ENCODE results near the gene NOL4L. TPM values are rescaled to one million over a fixed set of nuclear protein-coding genes. Genes with fewer than 3 reads are reported as not detected.

Gene NOL4L
- total RNA-seq, 1 donor from 2014 or later: 13.2 TPM

DNA sequence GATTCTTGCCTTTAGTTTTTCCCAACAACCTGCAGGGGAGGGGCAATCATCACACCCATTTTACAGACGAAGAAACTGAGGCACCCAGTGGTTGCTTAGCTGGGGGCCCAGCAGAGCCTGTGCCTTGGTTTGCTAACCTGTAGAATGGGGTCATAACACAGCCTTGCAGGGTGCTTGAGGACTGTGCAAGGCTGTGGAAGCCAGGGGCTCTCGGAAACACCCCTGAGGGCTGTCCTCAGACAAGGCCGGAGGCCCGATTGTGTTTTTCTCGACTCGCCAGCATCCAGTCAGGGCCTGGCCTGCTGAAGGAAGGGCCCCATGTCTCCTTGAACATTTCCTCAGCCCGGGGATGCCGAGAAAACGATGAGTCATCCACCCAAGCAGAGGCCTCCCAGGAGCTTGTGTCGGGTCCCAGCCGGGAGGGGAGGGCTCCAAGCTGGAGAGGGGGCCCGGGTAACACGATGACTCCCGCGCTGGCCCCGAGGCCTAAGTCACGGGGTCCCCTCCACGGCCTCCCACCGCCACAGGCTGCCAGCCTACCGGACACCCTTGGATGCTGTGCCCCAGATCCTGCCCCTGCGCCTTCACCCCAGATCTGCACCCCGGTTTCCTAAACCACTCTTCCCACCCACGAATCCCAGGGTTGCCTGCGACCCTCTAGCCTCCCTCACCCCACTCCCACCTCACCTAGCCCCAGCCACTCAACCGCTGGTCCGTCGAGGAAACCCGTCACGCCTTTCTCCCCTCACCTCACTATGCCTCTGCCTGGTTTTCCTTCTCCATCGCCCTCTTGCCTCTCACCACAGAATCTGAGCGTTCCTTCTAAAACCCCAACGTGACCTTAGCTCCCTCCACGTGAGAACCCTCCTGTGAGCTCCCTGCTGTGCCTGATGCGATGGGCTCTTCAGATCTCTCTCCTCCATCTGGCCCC, 10.6 kb downstream of the NOL4L start:
- Mint-ChIP-seq H3K4me1 (ENCODE audit: low read depth) (peaks cover 13% of the 10 kb centered on the region), H3K36me3 (ENCODE audit: low read depth) (no peaks in the 10 kb centered on the region), H3K27ac (no peak overlapping the region), H3K27me3 (ENCODE audit: low read depth) (no peaks in the 10 kb centered on the region), H3K9me3 (no peaks in the 10 kb centered on the region), H3K4me3 (ENCODE audit: low read depth) (no peak overlapping the region)
- intact Hi-C loops (cut with micrococcal nuclease): no loop called here
- DNase-seq (ENCODE audit: low spot score): no peak

DNA sequence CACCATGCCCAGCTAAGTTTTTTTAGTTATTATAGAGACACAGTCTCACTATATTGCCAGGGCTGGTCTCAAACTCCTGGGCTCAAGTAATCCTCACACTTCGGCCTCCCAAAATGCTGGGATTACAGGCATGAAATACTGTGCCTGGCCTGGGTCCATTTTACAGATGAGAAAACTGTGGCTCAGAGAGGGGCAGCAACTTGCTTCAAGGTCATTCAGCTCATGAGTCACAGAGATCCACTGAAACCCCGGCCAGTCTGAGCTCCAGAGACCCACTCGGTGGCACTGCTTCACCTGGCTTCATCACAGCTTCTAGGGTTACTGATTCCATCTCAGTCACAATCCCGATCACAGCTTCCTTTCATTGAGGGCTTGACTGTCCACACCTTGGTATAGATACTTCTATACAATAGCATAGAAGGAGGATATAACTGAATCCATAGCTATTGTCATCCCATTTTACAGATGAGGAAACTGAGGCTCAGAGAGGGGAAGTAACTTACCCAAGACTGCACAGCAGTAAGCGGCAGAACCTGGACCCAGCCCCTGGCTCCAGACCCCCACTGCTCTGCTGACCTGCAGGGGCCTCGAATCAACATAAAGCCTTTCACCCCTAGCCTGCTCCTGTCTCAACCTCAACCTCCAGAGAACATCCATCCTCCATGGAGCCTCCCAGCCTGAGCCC, 11.8 kb downstream of the NOL4L start:
- no peak overlapping the region for H3K4me3 Mint-ChIP-seq (ENCODE audit: low read depth)
- no peaks in the 10 kb centered on the region for H3K9me3 Mint-ChIP-seq
- H3K36me3 Mint-ChIP-seq (ENCODE audit: low read depth): no peaks in the 10 kb centered on the region
- H3K27me3 Mint-ChIP-seq (ENCODE audit: low read depth): no peaks in the 10 kb centered on the region
- DNase-seq (ENCODE audit: low spot score): no peak
- H3K27ac Mint-ChIP-seq: no peak overlapping the region
- peaks cover 9% of the 10 kb centered on the region for H3K4me1 Mint-ChIP-seq (ENCODE audit: low read depth)
- intact Hi-C loops (cut with micrococcal nuclease): no loop called here

DNA sequence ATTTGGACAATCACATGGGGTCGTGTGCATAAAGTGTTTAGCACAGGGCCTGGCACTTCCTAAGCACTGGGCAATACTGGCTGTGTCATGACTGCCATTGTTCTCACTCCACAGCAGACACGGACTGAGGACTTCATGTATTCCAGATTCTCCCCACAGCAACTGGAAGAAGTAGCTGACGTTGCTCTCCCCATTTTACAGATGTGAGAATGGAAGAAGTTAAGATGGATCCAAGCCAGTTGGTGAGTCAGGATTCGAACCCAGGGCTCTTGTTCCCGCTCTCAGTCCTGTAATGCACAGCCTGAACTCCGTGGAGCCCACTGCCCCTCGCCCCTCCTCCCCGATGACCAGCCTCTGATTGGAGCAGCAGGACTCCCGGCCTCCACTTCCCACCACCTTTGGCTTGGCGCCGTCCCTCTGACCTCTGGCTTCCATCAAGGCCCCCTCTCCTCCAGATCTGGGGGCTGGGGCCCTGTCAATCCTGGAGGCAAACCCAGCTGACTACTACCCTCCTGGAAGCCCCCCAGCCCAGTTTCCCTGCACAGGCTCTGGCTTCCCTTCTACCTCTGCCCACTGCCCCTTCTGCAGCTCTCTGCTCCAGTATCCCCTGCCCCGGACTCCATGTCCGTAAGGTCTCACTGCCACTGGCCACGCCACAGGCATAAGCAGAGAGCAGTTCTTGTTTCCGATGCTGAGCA, 12.7 kb downstream of the NOL4L start:
- Mint-ChIP-seq H3K27ac (no peak overlapping the region), H3K4me3 (ENCODE audit: low read depth) (no peak overlapping the region), H3K27me3 (ENCODE audit: low read depth) (no peaks in the 10 kb centered on the region), H3K4me1 (ENCODE audit: low read depth) (peaks cover 6% of the 10 kb centered on the region), H3K36me3 (ENCODE audit: low read depth) (no peaks in the 10 kb centered on the region), H3K9me3 (no peaks in the 10 kb centered on the region)
- no peak for DNase-seq (ENCODE audit: low spot score)
- intact Hi-C loops (cut with micrococcal nuclease): no loop called here

DNA sequence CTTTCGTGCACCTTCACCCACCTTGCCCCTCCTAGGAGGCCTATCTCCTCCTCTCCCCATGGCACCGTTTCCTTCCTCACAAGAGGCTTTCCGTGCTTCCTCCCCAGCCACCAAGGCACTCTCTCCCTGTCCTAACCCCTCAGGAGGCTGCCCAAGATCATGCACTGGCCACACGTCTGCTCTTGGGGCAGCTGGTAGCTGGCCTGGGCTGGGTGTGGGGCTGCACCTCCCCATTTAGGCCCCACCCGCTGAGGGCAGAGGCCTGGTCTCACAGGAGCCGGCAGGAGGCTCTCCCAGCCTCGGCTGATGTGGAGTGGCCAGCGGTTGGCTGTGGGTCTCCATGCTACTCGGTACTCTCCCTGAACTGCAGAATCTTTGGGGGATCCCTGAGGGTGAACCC, 13.6 kb downstream of the NOL4L start:
- Mint-ChIP-seq H3K9me3 (no peaks in the 10 kb centered on the region), H3K27ac (no peak overlapping the region), H3K4me3 (ENCODE audit: low read depth) (no peak overlapping the region), H3K4me1 (ENCODE audit: low read depth) (peaks cover 6% of the 10 kb centered on the region), H3K27me3 (ENCODE audit: low read depth) (no peaks in the 10 kb centered on the region), H3K36me3 (ENCODE audit: low read depth) (no peaks in the 10 kb centered on the region)
- intact Hi-C loops (cut with micrococcal nuclease): no loop called here
- DNase-seq (ENCODE audit: low spot score): no peak

DNA sequence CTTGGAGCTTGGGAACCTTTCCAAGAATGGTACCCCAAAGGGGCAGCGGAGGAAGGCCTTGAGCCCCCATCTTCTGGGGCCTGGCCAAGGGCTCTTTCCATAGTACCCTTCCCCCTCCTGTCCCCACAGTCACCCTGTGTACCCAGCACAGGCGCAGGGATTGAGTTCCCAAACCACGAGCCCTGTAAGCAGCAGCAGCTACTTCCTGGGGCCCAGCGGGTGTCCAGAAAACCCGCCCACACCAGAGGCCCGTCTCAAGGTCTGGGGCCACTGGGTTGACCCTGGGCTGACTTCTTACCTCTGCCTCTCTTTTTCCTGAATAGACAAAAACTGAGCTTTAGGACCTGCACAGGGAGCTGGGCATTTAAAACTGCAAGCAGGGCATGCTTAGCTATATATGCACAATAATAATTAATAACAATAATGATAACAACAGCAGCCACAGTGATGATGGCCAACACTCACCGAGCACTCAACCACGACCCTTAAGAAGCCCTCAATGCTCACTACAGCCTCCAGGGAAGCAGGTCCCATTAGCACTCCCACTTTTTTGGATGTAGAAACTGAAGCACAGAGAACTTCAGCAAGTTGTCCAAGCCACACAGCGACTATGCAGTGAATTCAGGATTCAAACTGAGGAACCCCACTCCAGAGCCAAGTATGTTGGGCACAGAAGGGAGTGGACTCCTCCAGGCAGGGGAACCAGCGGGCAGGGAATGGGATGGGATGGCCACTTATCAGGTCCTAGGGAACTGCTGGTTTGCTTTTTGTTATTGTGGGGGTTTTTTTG, 14.5 kb downstream of the NOL4L start:
- no peak for DNase-seq (ENCODE audit: low spot score)
- H3K4me1 Mint-ChIP-seq (ENCODE audit: low read depth): peaks cover 6% of the 10 kb centered on the region
- intact Hi-C loops (cut with micrococcal nuclease): no loop called here
- H3K27me3 Mint-ChIP-seq (ENCODE audit: low read depth): no peaks in the 10 kb centered on the region
- no peak overlapping the region for H3K27ac Mint-ChIP-seq
- H3K9me3 Mint-ChIP-seq: no peaks in the 10 kb centered on the region
- no peak overlapping the region for H3K4me3 Mint-ChIP-seq (ENCODE audit: low read depth)
- H3K36me3 Mint-ChIP-seq (ENCODE audit: low read depth): no peaks in the 10 kb centered on the region

DNA sequence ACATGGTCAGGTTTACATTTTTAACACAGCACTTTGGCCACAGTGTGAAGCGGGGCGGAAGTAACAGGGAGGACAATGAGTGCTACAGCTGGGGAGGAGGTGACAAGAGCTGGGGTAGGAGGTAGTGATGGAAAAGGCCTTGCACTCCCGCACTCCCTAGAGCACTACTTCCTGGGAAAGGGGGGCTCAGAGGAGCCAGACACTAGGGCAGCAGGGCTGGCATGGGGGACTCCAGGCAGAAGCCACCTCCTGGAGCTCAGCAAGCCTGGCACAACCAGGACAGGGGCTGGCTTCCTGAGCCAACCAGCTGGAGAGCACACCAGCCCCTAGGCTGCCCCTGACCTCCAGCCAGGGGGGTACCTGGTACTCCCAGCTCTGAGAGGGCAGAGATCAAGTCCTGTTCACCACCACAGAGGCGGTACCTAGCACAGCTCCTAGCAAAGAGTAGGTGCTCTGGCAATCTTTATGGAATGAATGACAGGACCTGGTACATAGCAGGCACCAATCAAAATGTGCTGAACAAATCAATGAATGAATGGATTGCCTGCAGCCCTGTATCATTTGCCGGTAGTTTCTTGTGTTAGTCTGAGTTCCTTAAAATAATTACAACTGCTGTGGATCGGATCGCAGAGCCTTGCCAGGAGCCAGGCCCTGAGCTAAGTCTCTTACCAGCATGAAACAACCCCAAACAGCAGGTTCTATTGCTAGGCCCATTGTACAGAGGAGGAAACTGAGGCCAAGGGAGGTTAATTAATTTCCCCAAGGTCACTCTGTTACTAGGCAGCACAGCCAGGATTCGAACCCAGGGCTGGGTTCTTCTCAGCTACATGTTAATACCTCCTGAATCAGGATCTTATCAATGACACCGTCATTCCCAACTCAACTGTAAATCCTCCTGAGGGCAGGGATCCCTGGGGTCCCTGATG, 15.5 kb downstream of the NOL4L start:
- no peaks in the 10 kb centered on the region for H3K27me3 Mint-ChIP-seq (ENCODE audit: low read depth)
- H3K36me3 Mint-ChIP-seq (ENCODE audit: low read depth): no peaks in the 10 kb centered on the region
- intact Hi-C loops (cut with micrococcal nuclease): no loop called here
- no peak overlapping the region for H3K27ac Mint-ChIP-seq
- peaks cover 6% of the 10 kb centered on the region for H3K4me1 Mint-ChIP-seq (ENCODE audit: low read depth)
- no peak overlapping the region for H3K4me3 Mint-ChIP-seq (ENCODE audit: low read depth)
- H3K9me3 Mint-ChIP-seq: no peaks in the 10 kb centered on the region
- DNase-seq (ENCODE audit: low spot score): no peak

DNA sequence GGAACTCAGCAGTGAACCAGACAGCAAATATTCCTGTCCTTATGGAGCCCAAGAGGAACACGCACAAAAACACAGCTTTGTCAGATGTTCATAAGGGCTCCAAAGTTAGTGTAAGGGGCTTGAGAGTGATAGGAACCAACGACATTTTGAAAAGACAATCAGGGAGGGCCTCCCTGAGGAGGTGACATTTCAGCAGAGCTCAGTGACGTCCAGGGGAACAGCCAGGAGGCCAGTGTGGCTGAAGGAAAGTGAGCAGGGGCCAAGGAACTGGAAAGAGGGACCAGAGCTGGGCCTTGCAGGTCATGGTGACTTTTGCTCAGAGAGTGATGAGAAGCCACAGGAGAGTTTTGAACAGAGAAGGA, 16.1 kb downstream of the NOL4L start:
- no peak overlapping the region for H3K27ac Mint-ChIP-seq
- intact Hi-C loops (cut with micrococcal nuclease): no loop called here
- no peaks in the 10 kb centered on the region for H3K36me3 Mint-ChIP-seq (ENCODE audit: low read depth)
- no peak overlapping the region for H3K4me3 Mint-ChIP-seq (ENCODE audit: low read depth)
- no peak for DNase-seq (ENCODE audit: low spot score)
- H3K9me3 Mint-ChIP-seq: no peaks in the 10 kb centered on the region
- H3K27me3 Mint-ChIP-seq (ENCODE audit: low read depth): no peaks in the 10 kb centered on the region
- peaks cover 1% of the 10 kb centered on the region for H3K4me1 Mint-ChIP-seq (ENCODE audit: low read depth)

DNA sequence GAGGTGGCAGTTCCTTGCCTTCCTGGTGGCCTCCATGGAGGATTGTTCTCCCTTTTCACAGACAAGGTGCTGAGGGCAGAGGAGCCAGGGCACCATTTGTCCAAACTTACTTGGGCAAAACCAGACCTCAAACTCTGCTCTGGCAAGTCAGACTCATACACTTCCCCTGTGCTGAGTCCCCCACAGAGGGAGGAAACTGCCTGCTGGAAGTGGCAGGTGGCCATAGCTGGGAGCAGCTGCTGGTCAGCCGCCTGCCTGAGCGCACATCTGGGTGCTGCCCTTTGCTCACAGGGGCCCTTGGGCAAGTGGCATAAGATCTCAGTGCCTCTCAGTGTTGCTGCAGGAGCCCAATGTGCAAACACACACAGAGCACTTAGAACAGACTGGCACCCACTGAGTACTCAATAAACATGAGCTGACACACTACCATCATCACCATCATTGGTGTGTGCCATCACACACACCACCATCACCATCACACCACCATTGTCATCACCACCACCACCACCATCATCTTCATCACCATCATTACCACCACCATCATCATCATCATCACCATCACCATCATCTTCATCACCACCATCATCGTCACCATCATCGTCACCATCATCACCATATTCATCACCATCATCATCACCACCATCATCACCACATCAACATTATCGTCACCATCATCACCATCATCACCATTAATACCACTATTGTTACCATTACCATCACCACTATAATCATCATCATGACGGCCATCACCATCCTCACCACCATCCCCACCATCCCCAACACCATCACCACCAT, 17.6 kb downstream of the NOL4L start:
- Mint-ChIP-seq H3K27ac (no peak overlapping the region), H3K4me3 (ENCODE audit: low read depth) (no peak overlapping the region)
- no peak for DNase-seq (ENCODE audit: low spot score)

DNA sequence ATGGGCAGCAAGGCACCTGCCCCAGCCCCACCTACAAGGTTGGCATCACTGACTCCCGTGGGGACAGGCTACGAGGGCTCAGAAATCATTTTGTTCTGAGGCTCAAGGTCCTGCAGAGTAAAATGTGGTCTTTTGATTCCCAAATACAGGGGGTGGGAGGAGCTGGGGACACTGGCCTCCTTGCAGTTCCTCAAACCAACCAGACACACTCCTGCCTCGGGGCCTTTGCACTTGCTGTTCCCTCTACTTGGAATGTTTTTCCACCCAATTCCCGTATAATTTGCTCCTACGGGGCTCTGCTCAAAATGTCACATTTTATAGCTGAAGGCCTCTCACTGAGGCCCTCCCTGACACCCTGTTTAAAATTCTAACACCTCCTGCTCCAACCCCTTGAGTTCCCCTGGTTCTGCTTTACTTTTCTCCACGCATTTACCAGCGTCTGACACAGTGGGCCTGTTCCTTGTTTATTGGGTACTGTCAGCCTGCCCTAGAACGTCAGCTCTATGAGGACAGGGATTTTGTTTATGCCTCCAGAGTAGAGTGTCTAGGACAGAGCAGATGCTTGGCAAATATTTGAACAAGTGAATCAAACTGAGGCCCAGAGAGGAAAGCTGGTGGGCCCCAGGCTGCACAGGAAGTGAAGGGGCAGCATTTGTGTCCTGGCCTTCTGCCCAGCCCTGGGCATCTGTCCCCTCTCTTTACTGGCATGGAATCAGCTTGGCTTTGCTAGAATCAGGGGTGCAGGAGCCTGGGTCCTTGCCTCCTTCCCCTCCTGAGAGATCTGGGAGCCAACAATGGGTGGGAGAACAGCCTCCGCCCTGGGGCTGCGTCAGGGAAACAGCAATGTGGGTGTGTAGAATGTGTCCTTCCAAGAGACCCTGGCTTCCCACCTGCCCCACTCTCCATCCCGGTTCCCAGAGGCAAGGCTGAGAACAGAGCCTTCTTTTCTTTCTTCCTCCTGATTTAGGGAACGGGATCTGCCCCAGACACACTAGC, 18.5 kb downstream of the NOL4L start:
- Mint-ChIP-seq H3K9me3 (no peaks in the 10 kb centered on the region), H3K36me3 (ENCODE audit: low read depth) (no peaks in the 10 kb centered on the region), H3K4me1 (ENCODE audit: low read depth) (no peaks in the 10 kb centered on the region), H3K27me3 (ENCODE audit: low read depth) (no peaks in the 10 kb centered on the region), H3K27ac (no peak overlapping the region), H3K4me3 (ENCODE audit: low read depth) (no peak overlapping the region)
- no peak for DNase-seq (ENCODE audit: low spot score)
- intact Hi-C loops (cut with micrococcal nuclease): no loop called here

More for the DNA sequence above, 17.6 kb downstream of the NOL4L start:
- H3K36me3 Mint-ChIP-seq (ENCODE audit: low read depth): no peaks in the 10 kb centered on the region
- H3K4me1 Mint-ChIP-seq (ENCODE audit: low read depth): no peaks in the 10 kb centered on the region
- intact Hi-C loops (cut with micrococcal nuclease): no loop called here
- H3K9me3 Mint-ChIP-seq: no peaks in the 10 kb centered on the region
- H3K27me3 Mint-ChIP-seq (ENCODE audit: low read depth): no peaks in the 10 kb centered on the region

DNA sequence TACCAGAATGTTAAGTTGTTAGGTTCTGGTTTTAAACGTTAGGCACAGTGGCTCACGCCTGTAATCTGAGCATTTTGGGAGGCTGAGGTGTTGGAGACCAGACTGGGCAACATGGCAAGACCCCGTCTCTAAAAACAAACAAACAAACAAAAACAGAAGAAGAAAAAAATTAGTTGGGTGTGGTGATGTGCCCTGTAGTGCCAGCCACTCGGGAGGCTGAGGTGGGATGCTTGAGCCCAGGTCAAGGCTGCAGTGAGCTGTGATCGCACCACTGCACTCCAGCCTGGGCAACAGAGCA, 19.4 kb downstream of the NOL4L start:
- H3K4me3 Mint-ChIP-seq (ENCODE audit: low read depth): no peak overlapping the region
- no peaks in the 10 kb centered on the region for H3K27me3 Mint-ChIP-seq (ENCODE audit: low read depth)
- intact Hi-C loops (cut with micrococcal nuclease): no loop called here
- H3K36me3 Mint-ChIP-seq (ENCODE audit: low read depth): no peaks in the 10 kb centered on the region
- H3K27ac Mint-ChIP-seq: no peak overlapping the region
- DNase-seq (ENCODE audit: low spot score): no peak
- no peaks in the 10 kb centered on the region for H3K9me3 Mint-ChIP-seq
- H3K4me1 Mint-ChIP-seq (ENCODE audit: low read depth): no peaks in the 10 kb centered on the region

Data from activated T-helper 2 cell treated with anti-CD3 and anti-CD28 coated beads, Interferon-gamma antibody, Interleukin-2, Interleukin-4, amounts not matched to agents 10 μg/mL and 5 μg/mL and 100 μg/mL, durations not matched to agents 14 hours and 24 hours and 36 hours (primary cell).